HG03196 (cell line): ENCODE data around the gene CAPZA3.
"Not testable (repeated sequence)": the region's sequence is repeated elsewhere in the genome, so short reads cannot be mapped to it uniquely, and the experiment has no call there.

ENCODE experiments used
- ATAC-seq: cut with Tn5 transposase; IDR thresholded peaks from one replicate; pipeline ENCODE4 v1.9.1; 2021; ENCODE audit not compliant: unreplicated experiment

The CAPZA3 gene

DNA sequence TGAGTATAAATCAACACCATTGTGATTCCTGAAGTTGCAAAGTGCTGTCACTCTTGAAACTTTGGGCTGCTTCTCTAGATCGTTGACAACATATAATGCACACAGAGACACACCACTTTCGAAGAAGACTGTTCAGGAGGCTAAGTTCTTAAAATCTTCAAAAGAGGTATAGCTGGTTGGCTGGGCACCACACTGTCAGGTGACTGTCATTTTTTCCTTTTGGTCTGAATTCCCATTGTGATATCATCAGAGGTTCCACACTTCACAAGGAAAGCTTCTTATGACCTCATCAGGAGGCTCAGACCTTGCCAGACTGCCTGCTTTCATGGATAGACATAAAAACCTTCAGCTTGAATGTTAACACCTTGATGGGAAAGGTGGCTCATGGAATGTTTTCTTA is at the start of gene CAPZA3, which contains the start of gene PLCZ1:
TSS of gene CAPZA3 (plus strand) at position 301 of the 400 bp plus-strand sequence. CDS start 150 bp downstream, outside the sequence.
TSS of gene PLCZ1 (minus strand) at position 194 of the 400 bp plus-strand sequence. CDS start 641 bp downstream, outside the sequence.
- ATAC-seq = no peak

DNA sequence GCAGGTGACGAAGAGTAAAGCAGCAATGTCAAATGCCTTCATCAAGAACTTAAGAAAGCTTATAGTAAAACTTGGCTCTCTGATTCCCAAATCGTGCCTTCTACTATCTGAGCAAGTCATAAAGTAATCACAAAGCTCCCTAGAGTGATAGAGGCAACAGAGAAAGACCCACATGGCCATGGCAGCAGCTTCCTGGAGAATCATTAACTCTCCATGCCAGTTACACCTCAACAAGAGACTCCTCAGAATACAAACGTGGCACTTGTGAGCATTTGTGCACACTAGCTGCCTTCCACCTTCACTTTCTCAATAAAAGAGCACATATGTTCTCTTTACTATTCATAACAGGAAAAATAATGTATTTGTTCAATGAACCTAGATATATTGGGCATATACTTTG is 48.1 kb upstream of the CAPZA3 start:
- ATAC-seq = no peak

DNA sequence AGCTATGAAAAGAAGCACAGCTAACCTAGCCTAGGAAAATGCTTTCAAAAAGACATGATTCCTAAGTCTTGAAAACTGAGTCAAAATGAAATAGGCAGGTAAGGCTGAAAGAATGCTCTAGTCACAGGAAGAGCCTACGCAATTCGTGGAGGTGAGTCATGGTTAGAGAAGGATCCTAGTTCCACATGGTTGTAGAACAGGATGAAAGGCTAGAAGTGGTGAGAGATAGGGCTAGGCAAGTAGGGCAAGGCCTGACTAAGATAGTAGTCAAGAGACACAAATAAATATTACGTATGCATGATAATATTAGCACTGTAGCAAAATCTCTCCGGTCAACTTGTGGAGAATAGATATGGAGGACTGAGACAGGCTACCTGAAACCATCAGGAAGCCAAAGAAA is 47.3 kb upstream of the CAPZA3 start:
- no peak for ATAC-seq

GRCh38 chr12:18693986-18694385 is 43.9 kb upstream of the CAPZA3 start:
- not testable (repeated sequence) for ATAC-seq

GRCh38 chr12:18696971-18697602 is 40.8 kb upstream of the CAPZA3 start:
- ATAC-seq = no peak

- no peak for ATAC-seq
Measured at GRCh38 chr12:18700271-18700670, 37.6 kb upstream of the CAPZA3 start.

- no peak for ATAC-seq
Measured at GRCh38 chr12:18703321-18703720, 34.6 kb upstream of the CAPZA3 start.

- ATAC-seq = no peak
Measured at GRCh38 chr12:18703911-18704310, 34.0 kb upstream of the CAPZA3 start.

DNA sequence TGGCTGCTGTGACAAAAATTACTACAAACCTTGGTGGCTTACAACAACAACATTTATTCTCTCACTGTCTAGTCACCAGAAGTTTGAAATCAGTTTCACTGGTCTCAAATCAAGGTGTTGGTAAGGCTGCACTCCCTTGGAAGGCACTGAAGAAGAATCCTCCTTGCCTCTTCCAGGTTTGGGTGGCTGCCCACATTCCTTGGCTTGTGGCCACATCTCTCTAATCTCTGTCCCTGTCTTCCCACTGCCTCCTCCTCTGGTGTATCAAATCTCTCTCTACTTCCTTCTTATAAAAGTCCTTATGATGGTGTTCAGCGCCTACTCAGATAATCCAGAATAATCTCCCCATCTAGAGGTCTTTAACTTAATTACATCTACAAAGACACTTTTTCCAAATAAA is 31.1 kb upstream of the CAPZA3 start:
- ATAC-seq = no peak

DNA sequence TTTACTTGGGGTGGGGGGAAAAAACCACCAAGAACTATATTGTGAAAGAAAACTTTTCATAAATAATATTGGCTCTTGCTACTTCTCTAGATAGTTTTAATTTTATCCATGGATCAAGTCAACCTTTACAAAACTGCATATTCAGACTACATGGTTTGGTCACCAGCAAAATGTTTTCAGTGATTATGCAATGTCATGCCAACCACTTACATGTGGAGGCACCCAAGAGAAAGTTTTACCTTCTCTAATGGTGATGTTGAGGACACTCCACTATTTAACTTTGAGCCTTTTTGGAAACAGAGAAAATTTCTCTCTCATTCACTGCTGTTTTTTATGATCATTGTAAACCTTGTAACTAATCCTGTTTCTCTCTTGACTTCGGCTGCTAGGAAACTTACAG is 21.7 kb upstream of the CAPZA3 start:
- no peak for ATAC-seq

DNA sequence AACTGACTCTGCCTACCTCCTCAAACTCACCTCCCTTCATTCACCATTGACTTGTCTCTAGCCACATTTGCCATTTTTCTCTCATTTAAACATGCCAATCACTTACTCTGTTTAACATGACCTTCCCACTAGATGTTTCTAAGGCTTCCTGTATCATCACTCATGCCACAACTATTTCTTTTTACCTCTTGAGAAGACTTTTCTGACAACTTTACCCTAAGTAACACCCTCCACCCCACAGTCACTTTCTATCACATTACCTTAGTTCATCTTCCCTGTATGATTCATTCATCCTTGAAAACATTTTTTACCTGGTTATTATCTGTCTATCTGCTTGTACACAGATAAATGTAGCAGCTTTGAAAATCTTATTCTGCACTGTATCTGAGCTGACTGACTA is 19.5 kb upstream of the CAPZA3 start:
- ATAC-seq = no peak

DNA sequence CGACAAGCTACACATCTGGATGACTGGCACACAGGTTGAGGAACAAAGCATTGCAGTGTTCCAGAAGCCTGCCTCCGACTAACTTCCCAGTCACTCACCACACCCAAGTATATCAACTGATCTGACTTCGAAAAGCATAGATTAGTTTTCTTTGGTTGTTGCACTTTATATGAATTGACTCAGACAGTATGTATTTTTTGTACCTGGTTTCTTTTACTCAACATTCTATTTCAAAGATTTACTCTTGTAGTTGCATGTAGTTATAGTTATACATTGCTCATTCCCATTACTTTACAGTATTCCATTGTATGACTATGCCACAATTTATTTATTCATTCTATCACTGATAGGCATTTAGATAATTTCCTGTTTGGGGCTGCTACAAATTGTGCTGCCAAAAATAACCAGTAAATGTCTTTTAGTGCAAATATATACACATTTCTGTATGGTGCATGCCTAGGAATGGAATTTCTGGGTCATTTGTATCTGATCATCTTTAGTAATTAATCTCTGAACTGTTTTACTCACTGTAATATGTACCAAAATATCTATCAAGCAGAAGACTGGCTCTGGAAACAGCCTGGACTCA is 17.9 kb upstream of the CAPZA3 start:
- ATAC-seq = no peak

DNA sequence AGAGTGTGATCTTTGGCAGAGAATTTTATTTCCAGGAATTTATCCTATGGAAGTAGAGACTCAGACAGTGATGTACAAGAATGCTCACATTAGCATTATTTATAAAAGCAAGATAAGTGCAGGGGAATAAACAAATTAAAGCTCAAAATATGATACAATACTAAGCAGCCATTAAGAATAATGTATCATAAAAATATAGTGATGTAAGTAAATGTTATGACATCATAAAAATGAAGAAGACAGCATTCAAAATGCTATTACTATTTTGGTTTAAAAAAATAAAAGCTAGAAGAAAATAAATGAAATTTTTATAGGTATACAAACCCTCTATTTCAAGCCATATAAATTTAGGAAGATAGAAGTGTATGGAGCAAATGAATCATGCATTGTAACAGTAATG is 17.2 kb upstream of the CAPZA3 start:
- no peak for ATAC-seq

DNA sequence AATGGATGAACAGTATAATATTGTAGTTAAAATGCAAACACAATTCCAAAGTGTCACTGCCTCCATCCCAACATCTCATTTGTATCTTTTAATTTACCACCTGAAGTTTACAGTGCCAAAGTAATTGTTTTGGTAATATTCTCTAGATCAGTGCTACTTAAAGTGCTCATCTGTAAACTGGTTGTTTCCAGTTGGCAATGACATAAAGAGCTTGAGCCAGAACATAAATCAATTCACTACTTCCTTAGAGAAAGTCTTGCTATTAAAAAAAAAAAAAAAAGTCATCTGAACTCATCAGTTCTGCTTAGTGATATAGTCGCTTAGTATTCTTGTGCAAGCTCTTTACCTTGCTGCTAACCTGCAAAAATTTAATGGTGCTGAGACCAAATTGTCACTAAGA is 16.5 kb upstream of the CAPZA3 start:
- ATAC-seq = no peak

GRCh38 chr12:18723752-18724151 is 14.2 kb upstream of the CAPZA3 start:
- ATAC-seq = no peak

GRCh38 chr12:18731156-18731555 is 6.8 kb upstream of the CAPZA3 start:
- no peak for ATAC-seq

GRCh38 chr12:18747895-18748294 is 10.0 kb downstream of the CAPZA3 start:
- no peak for ATAC-seq

DNA sequence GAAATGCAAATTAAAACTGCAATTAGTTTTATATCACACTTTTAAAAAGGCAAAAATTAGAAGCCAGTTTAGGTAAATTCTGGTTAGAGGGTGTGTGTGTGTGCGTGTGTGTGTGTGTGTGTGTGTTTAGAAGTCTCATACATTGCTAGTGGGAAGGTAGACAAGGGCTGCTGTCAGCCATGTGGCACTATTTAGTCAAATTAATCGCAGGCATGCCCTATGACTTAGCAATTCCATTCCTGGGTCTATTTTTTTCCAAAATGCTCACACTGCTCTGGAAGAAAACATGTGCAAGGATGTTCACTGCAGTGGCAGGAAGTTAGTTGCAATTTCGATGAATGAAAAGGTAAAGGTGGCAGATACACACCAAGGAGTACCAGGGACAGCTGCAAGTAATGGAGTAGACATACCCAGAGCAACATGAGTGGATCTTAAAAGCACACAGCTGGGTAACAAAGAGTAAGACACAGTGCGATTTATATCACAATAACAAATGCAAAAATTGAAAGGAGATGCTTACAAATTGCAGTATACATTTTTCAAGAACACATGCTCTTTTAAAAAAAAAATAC is 11.6 kb downstream of the CAPZA3 start:
- ATAC-seq = no peak

- ATAC-seq = no peak
Measured at GRCh38 chr12:18750085-18750484, 12.2 kb downstream of the CAPZA3 start.

DNA sequence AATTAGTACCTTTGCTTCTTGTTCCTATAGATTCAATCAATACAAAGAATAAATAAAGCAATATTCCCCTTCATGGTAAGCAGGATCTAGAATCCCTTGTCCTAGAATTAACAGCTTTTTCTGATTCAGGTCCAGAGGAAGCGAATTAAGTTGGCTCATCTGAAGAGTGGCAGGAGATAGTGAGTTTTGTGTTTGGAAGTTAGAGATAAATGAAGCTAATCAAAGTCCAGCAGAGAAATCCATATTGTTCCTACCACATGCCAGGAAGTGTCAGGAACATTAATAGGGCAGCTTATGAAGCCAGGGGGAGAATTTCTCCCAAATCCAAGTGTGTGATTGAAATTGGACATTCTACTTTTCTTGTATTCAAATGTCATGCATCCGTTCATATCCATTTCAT is 13.9 kb downstream of the CAPZA3 start:
- no peak for ATAC-seq

DNA sequence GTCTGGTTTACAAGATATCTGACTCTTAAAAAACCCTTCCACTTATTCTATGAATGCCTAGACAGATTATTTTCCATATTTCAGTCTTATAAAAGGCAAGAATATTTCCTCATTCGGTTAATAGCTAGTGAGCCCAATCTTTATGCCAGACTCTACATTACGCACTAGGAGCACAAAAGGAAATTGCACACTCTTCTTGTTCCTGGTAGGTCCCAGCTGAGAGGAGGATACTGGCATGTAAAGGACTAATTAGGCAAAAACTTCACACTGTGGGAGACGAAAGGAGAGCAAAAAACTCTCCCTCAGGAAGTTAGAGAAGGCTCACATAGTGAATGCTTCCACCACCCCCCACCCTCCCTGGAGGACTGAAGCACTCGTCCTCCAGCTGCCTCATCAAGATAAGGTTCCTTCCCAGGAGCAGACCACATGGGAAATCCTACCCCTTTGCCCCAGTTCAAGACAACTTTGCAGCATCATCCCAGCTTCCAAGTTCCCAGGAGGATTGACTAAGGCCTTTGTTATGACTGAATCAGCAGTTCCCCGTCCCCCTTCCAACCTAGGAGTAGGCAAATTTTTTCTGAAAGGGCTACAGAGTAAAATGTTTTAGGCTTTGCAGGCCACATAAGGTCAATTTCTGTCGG is 14.5 kb downstream of the CAPZA3 start:
- ATAC-seq = no peak

GRCh38 chr12:18752947-18753346 is 15.0 kb downstream of the CAPZA3 start:
- ATAC-seq = no peak
